AG04450 (cell line): ENCODE data around the gene BMP7. TPM values are rescaled to one million over a fixed set of nuclear protein-coding genes. Genes with fewer than 3 reads are reported as not detected.

Source experiments
- CTCF ChIA-PET: fragments of 300-600, 350-600 bp; formaldehyde crosslinking; extraction: SDS; loops from one replicate; lab custom pipeline; 2022; ENCODE audit warnings: antibody characterized with exemption, inconsistent platforms; lab: Charles Lee
- POLR2A ChIA-PET: fragments of 350-600 bp; formaldehyde crosslinking; extraction: SDS; loops from one replicate; lab custom pipeline; 2021; ENCODE audit warnings: antibody characterized with exemption, inconsistent platforms; lab: Yijun Ruan, JAX
- DNase-seq: peaks from one replicate; pipeline ENCODE4 v3.0.0-alpha.2; 2011; ENCODE audit warnings: low read depth, low spot score
- H3K27ac ChIP-seq: one replicate; pipeline ENCODE4 v1.5.1; 2012; ENCODE audit warnings: low read depth, low read length, control low read depth
- H3K27me3 ChIP-seq: one replicate; pipeline ENCODE4 v1.6.0; 2012; ENCODE audit warnings: low read length; ENCODE audit not compliant: control insufficient read depth, insufficient read depth
- H3K4me3 ChIP-seq: 2 replicates; pipeline ENCODE4 v1.5.1; 2011; ENCODE audit warnings: mild to moderate bottlenecking, low read depth, low read length, control low read depth
- H3K9me3 ChIP-seq: 2 replicates; pipeline ENCODE4 v1.5.1; 2012; ENCODE audit warnings: low read length; ENCODE audit not compliant: control insufficient read depth, insufficient read depth
- CTCF ChIP-seq: IDR thresholded peaks from 2 replicates; pipeline ENCODE4 v1.5.1; 2011; ENCODE audit warnings: low read depth, low read length, control low read depth, inconsistent platforms
- polyA plus RNA-seq: library from polyadenylated mRNA; depleted of rRNA; stranded (reverse); fragments of >200 nt; gene quantifications from 2 replicates; pipeline ENCODE4 v1.2.3, GENCODE V29; 2011

The BMP7 gene
- polyA plus RNA-seq, 1 experiment: not detected

GRCh38 chr20:57199656-57200405 lies 66.6 kb downstream of the BMP7 start:
- ChIA-PET CTCF (no interaction called here), POLR2A (no interaction called here)
- H3K4me3 ChIP-seq: no peak overlapping the region
- no peak for DNase-seq
- no peak for TF ChIP-seq CTCF
- H3K9me3 ChIP-seq: peaks cover 27% of the 10 kb centered on the region
- no peak overlapping the region for H3K27ac ChIP-seq
- no peaks in the 10 kb centered on the region for H3K27me3 ChIP-seq

- H3K4me3 ChIP-seq: no peak overlapping the region
- no peak for TF ChIP-seq CTCF
- POLR2A ChIA-PET: no interaction called here
- peaks cover 34% of the 10 kb centered on the region for H3K9me3 ChIP-seq
- CTCF ChIA-PET: no interaction called here
- H3K27ac ChIP-seq: no peak overlapping the region
- no peaks in the 10 kb centered on the region for H3K27me3 ChIP-seq
- no peak for DNase-seq
Measured at GRCh38 chr20:57198132-57199072, 68.0 kb downstream of the BMP7 start.

GRCh38 chr20:57197352-57198131 lies 68.9 kb downstream of the BMP7 start:
- no peak overlapping the region for H3K4me3 ChIP-seq
- H3K27me3 ChIP-seq: no peaks in the 10 kb centered on the region
- no peak overlapping the region for H3K27ac ChIP-seq
- POLR2A ChIA-PET: no interaction called here
- TF ChIP-seq CTCF: no peak
- peaks cover 34% of the 10 kb centered on the region for H3K9me3 ChIP-seq
- no peak for DNase-seq
- CTCF ChIA-PET: no interaction called here

GRCh38 chr20:57195469-57196100 lies 70.9 kb downstream of the BMP7 start:
- no peak for TF ChIP-seq CTCF
- Histone ChIP-seq H3K9me3 (peaks cover 39% of the 10 kb centered on the region), H3K4me3 (no peak overlapping the region), H3K27ac (no peak overlapping the region), H3K27me3 (no peaks in the 10 kb centered on the region)
- POLR2A ChIA-PET: no interaction called here
- DNase-seq: no peak
- CTCF ChIA-PET: no interaction called here
